Ovary (tissue), 9 donors: ENCODE data around the gene SDC4. TPM values are rescaled to one million over a fixed set of nuclear protein-coding genes. Genes with fewer than 3 reads are reported as not detected.

Experiments used
- DNase-seq, 5 donors: peaks; one replicate each; pipeline ENCODE4 v3.0.0-alpha.2; 2019 to 2020
- H3K27ac ChIP-seq, 2 donors: fragments of 200-600 bp; one replicate each; pipeline versions ENCODE4 v1.5.1 to v1.8.0; 2019 to 2022
- H3K27me3 ChIP-seq: fragments of 200-600 bp; one replicate; pipeline ENCODE4 v1.8.0; 2022
- H3K36me3 ChIP-seq: fragments of 200-600 bp; sonication (generic); one replicate; pipeline ENCODE4 v1.5.1; 2019
- H3K4me1 ChIP-seq: one replicate; pipeline ENCODE4 v1.8.1; 2013; ENCODE audit warnings: mild to moderate bottlenecking, moderate library complexity; ENCODE audit not compliant: insufficient read depth
- H3K4me3 ChIP-seq: fragments of 200-600 bp; sonication (generic); one replicate; pipeline ENCODE4 v1.5.1; 2017
- H3K9me3 ChIP-seq, 2 donors: fragments of 200-600 bp in 1 of 2; sonication (generic) in 1 of 2; one replicate each; pipeline versions ENCODE4 v1.5.1 to v1.8.1; 2013 to 2019; ENCODE audit warnings: mild to moderate bottlenecking in 1 of 2, moderate library complexity in 1 of 2
- EP300 ChIP-seq: sonication (generic); formaldehyde crosslinking; IDR thresholded peaks from one replicate; pipeline ENCODE4 v1.6.1; 2017; ENCODE audit warnings: antibody characterized with exemption
- POLR2A ChIP-seq: fragments of 450-650 bp; IDR thresholded peaks from one replicate; pipeline ENCODE4 v1.6.1; 2017; ENCODE audit warnings: antibody characterized with exemption, mild to moderate bottlenecking, moderate library complexity
- WGBS, 3 donors: extraction: QIAGEN DNeasy Blood & Tissue Kit in 1 of 3; methylation state at CpG; one replicate each; pipeline versions ENCODE4 v1.1.5 to v1.1.7; 2013 to 2017; 5-methylcytosine and 5-hydroxymethylcytosine counted together
- intact Hi-C, 4 donors: fragments of 100-400 bp; cut with DNase I; formaldehyde crosslinking; loops; one replicate each; pipeline versions ENCODE4 v1.11.0 to v1.15.1; 2022 to 2023
- polyA plus RNA-seq, 2 donors: library from polyadenylated mRNA; stranded (reverse); fragments of 200-250 nt in 1 of 2; fragments of 350-450 nt in 1 of 2; fragmentation: Illumina TruSeq in 1 of 2; extraction: RNeasy Lipid Tissue Mini Kit (QIAGEN cat#74804) in 1 of 2; gene quantifications; one replicate each; pipeline ENCODE4 v1.2.3, GENCODE V29; 2013 to 2014
- total RNA-seq, 7 donors: library from RNA; depleted of rRNA in 2 of 7; stranded (reverse); fragments of >200 nt in 2 of 7; fragmentation: NEBNext Ultra II Directional in 3 of 7; extraction: Animal tissue kit (Norgen Biotek cat#: 25700) in 3 of 7; gene quantifications; one replicate each; pipeline versions ENCODE4 v1.1.0 to v1.2.4, GENCODE V29; 2016 to 2023
- TF ChIP-seq, protein P1 (sequence below), 3 donors: fragments of 450-650 bp in 2 of 3; fragments of 200-600 bp in 1 of 3; IDR thresholded peaks; one replicate each; pipeline versions ENCODE4 v1.5.1 to v1.8.0; 2016 to 2022; ENCODE audit warnings: antibody characterized with exemption in 3 of 3, mild to moderate bottlenecking in 1 of 3
- donor health status: DM: no; HTN: no; CAD: no; lungs with moderate emphysema.
- donor health status: DM: no; HTN: no; CAD: no.
- donor health status: Bipolar disorder and iron deficiency.
- donor health status: DM: yes; HTN: yes; CAD: no.
- donor health status: DM: no; HTN: no; CAD: no.
- donor health status: DM: yes; HTN: yes; CAD: no.

The SDC4 gene
- total and polyA plus RNA-seq, 9 donors: 12.9 to 269 (median 45.9) TPM

GRCh38 chr20:45289942-45290676 lies 58.1 kb downstream of the SDC4 start:
- Histone ChIP-seq H3K9me3 (no peaks in the 10 kb centered on the region), H3K27me3 (no peaks in the 10 kb centered on the region), H3K4me1 (no peaks in the 10 kb centered on the region), H3K27ac (no peak overlapping the region), H3K4me3 (no peak overlapping the region), H3K36me3 (no peaks in the 10 kb centered on the region)
- TF ChIP-seq, protein P1, sequence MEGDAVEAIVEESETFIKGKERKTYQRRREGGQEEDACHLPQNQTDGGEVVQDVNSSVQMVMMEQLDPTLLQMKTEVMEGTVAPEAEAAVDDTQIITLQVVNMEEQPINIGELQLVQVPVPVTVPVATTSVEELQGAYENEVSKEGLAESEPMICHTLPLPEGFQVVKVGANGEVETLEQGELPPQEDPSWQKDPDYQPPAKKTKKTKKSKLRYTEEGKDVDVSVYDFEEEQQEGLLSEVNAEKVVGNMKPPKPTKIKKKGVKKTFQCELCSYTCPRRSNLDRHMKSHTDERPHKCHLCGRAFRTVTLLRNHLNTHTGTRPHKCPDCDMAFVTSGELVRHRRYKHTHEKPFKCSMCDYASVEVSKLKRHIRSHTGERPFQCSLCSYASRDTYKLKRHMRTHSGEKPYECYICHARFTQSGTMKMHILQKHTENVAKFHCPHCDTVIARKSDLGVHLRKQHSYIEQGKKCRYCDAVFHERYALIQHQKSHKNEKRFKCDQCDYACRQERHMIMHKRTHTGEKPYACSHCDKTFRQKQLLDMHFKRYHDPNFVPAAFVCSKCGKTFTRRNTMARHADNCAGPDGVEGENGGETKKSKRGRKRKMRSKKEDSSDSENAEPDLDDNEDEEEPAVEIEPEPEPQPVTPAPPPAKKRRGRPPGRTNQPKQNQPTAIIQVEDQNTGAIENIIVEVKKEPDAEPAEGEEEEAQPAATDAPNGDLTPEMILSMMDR (IDR thresholded peaks at IDR 0.05): no peak
- TF ChIP-seq EP300: no peak
- no peak for TF ChIP-seq POLR2A
- intact Hi-C loops: no loop called here
- 74 to 76% (median 75%) methylated on average over 13 of the region's 13 CpGs for WGBS, 3 donors
- DNase-seq: no peak

DNA sequence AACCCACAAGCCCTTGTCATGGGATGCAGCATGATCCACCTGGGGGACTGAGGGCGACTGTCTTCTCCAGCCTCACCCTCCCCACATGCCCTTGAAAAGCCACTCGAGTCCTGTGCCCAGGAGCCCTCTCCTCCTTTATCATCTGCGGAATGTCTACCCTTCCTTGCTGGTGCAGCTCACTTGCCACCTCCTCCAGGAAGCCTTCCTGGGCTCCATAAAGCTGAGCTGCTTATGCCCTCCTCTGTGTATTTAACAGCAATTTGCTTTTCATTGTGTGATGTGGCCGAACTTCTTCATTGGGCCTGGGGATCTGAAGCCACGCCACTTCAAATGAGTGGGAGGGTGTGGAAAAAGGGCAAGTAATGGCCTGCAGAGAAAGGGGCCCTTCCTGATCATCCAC lies 59.4 kb downstream of the SDC4 start:
- TF ChIP-seq EP300: no peak
- TF ChIP-seq POLR2A: no peak
- TF ChIP-seq, protein P1 (IDR thresholded peaks at IDR 0.05): no peak
- Histone ChIP-seq H3K4me1 (no peaks in the 10 kb centered on the region), H3K36me3 (no peaks in the 10 kb centered on the region), H3K27ac (no peak overlapping the region), H3K4me3 (no peak overlapping the region), H3K27me3 (no peaks in the 10 kb centered on the region), H3K9me3 (no peaks in the 10 kb centered on the region)
- 78 to 88% (median 79%) methylated on average over 5 of the region's 5 CpGs for WGBS, 3 donors
- no peak for DNase-seq
- intact Hi-C loops: no loop called here

DNA sequence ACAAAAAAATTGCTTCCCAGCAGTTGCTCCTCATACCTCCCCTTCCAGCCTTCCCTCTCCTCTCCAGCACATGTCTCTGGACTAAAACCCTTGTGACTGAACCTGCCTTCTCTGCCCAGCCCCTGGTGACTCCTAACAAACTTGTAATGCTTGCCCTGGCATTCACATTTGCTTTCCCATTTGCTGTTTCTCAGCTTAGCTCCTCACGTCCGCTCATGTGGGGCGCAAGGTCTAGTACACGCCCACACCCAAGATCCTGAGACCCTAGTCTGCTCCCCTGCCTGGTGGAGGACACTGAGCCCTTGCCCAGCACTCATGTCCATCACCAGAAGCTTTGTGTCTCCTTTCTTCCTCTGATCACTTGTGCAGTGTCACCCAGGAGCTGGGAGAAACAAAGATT lies 59.8 kb downstream of the SDC4 start:
- Histone ChIP-seq H3K4me1 (no peaks in the 10 kb centered on the region), H3K36me3 (no peaks in the 10 kb centered on the region), H3K27me3 (no peaks in the 10 kb centered on the region), H3K9me3 (no peaks in the 10 kb centered on the region), H3K27ac (no peak overlapping the region), H3K4me3 (no peak overlapping the region)
- DNase-seq: no peak
- intact Hi-C loops: no loop called here
- 68 to 69% (median 69%) methylated on average over 4 of the region's 4 CpGs for WGBS, 3 donors
- TF ChIP-seq, protein P1 (IDR thresholded peaks at IDR 0.05): no peak
- TF ChIP-seq POLR2A (no peak), EP300 (no peak)

DNA sequence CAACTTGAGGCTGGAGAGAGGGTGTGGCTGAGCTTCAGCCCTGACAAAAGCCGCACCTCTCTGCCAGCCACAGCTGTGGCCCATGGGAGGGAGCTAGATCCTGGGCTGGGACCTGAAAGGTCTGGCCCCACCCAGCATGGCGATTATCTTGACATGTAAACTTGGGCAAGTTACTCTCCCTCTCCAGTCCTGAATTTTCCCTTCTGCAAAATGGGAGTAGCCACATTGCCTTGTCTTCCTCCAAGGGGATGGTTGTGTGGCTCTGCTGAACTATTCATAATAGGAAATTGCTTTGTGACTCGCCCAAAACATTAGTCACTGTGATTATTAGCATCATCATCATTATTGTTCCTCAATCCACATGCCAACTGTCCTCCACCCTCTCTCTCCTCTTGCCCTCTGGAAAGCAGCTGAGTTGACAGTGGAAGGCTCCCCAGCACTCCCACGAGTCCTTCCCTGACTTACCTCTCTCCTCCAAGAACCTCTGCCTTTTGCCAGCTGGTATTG lies 64.6 kb downstream of the SDC4 start:
- Histone ChIP-seq H3K9me3 (no peaks in the 10 kb centered on the region), H3K36me3 (no peaks in the 10 kb centered on the region), H3K27me3 (no peaks in the 10 kb centered on the region), H3K4me3 (no peak overlapping the region), H3K27ac (no peak overlapping the region), H3K4me1 (no peaks in the 10 kb centered on the region)
- no peak for TF ChIP-seq EP300
- no peak for TF ChIP-seq POLR2A
- TF ChIP-seq, protein P1 (IDR thresholded peaks at IDR 0.05): no peak
- DNase-seq: no peak
- WGBS, 3 donors: 52 to 64% (median 57%) methylated on average over 4 of the region's 4 CpGs
- intact Hi-C loops: no loop called here
